HG03457 (cell line): Measurements from ENCODE around the gene C1QA.

Source experiments
- ATAC-seq: cut with Tn5 transposase; IDR thresholded peaks from one replicate; pipeline ENCODE4 v1.9.1; 2021; ENCODE audit warnings: moderate number of reproducible peaks; ENCODE audit not compliant: unreplicated experiment

C1QA gene, protein sequence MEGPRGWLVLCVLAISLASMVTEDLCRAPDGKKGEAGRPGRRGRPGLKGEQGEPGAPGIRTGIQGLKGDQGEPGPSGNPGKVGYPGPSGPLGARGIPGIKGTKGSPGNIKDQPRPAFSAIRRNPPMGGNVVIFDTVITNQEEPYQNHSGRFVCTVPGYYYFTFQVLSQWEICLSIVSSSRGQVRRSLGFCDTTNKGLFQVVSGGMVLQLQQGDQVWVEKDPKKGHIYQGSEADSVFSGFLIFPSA

DNA sequence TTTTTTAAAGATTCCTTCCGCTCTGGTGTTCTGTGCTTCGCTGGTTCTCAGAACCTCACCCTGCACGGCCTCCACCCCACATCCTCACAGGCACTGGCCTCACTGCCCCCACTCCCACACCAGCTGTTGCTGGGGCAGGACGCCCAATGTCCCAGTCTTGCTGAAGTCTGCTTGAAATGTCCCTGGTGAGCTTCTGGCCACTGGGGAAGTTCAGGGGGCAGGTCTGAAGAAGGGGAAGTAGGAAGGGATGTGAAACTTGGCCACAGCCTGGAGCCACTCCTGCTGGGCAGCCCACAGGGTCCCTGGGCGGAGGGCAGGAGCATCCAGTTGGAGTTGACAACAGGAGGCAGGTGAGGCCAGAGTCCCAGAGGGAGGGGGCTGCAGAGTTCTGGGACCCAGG is at the start of gene C1QA:
Gene C1QA, plus strand, starts transcription at position 276 of the 400 bp plus-strand sequence. CDS start 989 bp downstream, outside the sequence.
- no peak for ATAC-seq

DNA sequence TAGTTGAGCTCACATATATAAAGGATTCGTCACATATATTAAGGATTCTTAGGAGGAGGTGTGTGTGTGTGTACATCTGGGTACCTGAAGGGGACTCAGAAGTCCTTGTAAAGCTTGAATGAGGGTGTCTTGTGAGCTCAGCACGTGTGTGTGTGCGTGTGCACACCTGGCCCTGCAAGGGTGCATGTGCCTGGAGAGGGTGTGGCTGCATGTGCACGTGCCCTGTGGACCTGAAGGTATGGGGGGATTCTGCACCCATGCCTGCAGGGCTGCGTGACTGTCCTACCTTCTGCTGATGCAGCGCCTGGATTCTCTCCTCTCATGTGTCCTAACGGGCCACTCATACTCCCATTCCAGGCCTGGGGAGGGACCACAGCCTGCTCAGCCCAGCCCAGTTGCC is 49.2 kb upstream of the C1QA start:
- ATAC-seq, result no peak

DNA sequence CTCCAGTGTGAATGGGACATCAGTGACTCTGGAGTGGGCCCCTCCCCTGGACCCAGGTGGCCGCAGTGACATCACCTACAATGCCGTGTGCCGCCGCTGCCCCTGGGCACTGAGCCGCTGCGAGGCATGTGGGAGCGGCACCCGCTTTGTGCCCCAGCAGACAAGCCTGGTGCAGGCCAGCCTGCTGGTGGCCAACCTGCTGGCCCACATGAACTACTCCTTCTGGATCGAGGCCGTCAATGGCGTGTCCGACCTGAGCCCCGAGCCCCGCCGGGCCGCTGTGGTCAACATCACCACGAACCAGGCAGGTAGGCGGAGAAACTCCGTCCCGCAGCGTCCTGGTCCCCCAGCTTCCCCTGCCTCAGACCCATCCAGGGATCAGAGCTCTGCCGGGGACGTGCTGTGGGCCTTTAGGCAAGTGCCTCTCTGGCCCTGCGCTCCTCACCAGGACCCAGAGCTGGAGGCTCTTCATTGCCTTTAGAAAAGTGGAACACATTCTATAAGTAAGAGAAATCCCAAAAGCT is 47.5 kb upstream of the C1QA start:
- ATAC-seq, result no peak

DNA sequence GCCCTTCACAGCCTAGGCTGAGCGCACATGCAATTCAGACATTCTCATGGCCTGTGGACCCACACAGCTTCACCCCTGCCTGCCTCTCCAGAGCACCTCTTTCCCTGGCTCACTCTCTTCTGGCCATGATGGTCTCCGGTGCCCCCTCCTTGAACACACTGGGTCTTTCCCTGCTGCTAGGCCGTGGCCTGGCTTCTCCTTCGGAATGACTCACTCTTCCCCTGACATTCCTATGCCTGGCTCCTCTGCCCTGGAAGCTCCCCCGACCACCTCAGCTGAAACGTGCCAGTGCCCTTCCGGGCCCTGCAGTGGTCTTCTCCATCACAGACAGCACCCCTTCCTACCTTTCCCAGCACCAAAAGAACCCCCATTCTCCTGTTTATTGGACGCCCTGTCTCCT is 44.9 kb upstream of the C1QA start:
- no peak for ATAC-seq

DNA sequence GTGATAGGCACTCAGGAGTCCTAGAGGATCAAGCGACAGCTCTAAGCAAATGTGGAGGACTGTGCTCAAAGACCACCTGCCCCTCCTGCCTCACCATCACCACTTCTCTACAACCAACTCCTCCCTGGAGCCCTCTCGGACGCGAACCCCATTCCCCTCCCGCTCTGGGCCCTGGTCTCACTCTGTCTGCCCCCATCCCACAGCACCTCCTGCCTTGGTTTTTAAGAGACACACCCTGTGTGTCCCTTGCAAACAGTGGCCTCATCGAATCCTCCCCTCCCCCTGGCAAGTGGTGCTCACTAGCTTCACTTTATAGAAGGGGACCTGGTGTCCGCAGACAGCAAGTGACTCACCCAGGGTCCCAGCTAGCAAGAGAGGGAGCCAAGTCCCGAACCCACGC is 44.4 kb upstream of the C1QA start:
- no peak for ATAC-seq

DNA sequence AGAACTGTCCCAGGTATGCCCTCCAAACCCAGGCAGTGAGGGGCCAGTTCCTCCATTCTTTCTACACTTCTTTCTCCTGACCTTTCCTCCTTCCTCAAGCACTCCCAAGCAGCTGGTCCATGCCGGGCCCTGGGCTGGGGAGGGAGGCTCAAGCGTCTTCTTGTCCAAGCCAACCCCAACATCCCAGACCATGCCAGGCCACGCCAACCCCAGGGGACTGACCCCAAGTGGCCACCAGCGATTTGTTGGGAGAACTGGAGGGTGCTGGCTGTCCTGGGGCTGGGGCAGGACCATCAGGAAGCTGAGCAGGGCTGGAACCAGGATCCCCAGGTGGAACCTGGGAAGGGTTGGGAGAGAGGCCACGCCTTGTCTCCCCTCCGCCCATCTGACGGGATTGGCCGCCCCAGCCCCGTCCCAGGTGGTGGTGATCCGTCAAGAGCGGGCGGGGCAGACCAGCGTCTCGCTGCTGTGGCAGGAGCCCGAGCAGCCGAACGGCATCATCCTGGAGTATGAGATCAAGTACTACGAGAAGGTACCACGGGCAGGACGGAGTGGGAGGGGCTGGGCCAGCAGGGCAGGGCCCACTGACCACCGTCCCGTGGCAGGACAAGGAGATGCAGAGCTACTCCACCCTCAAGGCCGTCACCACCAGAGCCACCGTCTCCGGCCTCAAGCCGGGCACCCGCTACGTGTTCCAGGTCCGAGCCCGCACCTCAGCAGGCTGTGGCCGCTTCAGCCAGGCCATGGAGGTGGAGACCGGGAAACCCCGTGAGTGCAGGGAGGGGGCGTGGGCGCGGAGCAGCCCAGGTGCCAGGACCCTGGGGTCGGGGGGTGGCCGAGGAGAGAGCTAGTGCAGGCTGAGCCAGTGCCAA is 43.3 kb upstream of the C1QA start:
- no peak for ATAC-seq

DNA sequence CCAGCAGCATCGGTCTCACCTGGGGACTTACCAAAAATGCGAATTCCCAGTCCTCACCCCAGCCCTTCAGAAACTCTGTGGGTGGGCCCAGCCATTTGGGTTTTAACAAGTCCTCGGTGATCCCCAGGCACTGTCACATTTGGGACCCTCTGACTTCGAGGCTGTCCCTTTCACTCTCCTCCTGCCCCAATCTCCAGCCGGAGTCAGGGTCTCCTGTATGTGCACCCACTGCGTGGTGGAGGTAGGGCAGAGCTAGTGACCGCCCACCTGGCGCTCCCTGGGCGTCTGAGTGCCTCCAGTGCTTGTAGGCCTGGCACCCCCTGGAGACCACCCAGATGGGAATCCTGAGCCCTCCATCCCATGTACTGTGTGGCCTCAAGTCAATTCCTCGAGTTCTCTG is 42.0 kb upstream of the C1QA start:
- no peak for ATAC-seq

DNA sequence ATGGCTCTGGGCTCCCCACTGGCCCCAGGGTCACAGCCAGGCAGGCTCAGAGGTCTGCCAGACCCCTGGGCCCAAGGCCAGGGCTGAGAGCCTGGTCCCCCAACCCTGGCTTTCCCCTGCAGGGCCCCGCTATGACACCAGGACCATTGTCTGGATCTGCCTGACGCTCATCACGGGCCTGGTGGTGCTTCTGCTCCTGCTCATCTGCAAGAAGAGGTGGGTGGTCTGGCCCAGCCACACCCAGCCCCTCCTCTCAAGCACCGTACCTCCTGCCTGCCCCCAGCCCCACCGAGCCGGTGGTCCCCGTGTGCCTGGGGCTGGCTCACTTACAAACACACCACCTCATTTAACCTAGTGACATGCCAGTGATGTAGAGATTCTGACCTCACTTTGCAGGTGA is 41.3 kb upstream of the C1QA start:
- no peak for ATAC-seq

DNA sequence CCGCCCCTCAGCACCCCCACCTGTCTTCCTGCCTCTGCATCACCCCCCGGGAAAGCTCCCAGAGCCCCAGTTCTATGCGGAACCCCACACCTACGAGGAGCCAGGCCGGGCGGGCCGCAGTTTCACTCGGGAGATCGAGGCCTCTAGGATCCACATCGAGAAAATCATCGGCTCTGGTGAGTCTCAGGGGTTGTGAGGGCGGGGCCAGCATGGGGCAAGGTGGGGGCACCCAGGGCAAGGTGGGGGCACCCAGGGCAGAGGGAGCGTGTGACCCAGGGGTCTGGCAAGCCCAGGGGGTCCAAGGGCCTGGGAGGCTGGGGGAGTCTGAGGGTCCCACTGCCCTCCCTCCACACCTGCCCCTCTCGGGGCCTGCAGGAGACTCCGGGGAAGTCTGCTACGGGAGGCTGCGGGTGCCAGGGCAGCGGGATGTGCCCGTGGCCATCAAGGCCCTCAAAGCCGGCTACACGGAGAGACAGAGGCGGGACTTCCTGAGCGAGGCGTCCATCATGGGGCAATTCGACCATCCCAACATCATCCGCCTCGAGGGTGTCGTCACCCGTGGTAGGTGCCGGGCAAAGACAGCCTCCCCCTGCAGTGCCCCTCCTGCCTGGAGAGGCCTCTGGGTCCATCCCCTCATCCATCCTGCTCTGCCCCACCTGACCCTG is 39.0 kb upstream of the C1QA start:
- no peak for ATAC-seq

DNA sequence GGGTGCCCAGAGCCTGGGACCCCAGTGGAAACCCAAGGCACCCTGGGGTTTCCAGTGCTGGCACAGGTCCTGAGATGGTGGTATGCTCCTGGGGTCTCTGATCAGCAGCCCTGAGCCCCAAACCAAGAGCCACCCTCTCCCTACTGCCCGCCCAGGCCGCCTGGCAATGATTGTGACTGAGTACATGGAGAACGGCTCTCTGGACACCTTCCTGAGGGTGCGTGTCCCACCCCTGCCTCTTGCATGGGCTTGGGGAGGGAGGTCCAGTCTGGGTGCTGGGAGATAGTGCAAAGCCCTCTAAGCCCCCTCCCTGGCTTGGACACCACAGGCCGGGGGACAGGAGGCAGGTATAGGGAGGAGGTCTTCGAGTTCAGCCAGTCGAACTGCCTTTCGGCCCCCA is 38.4 kb upstream of the C1QA start:
- ATAC-seq, result no peak

DNA sequence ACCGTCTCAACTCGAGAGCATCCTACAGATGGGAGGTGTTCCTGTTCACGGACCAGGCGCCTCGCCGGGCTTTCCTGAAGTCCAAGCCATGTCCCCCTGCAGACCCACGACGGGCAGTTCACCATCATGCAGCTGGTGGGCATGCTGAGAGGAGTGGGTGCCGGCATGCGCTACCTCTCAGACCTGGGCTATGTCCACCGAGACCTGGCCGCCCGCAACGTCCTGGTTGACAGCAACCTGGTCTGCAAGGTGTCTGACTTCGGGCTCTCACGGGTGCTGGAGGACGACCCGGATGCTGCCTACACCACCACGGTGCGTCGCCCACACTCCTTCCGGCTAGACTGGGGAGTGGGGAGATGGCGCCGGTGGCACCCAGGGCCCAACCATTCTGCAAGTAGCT is 37.7 kb upstream of the C1QA start:
- no peak for ATAC-seq

DNA sequence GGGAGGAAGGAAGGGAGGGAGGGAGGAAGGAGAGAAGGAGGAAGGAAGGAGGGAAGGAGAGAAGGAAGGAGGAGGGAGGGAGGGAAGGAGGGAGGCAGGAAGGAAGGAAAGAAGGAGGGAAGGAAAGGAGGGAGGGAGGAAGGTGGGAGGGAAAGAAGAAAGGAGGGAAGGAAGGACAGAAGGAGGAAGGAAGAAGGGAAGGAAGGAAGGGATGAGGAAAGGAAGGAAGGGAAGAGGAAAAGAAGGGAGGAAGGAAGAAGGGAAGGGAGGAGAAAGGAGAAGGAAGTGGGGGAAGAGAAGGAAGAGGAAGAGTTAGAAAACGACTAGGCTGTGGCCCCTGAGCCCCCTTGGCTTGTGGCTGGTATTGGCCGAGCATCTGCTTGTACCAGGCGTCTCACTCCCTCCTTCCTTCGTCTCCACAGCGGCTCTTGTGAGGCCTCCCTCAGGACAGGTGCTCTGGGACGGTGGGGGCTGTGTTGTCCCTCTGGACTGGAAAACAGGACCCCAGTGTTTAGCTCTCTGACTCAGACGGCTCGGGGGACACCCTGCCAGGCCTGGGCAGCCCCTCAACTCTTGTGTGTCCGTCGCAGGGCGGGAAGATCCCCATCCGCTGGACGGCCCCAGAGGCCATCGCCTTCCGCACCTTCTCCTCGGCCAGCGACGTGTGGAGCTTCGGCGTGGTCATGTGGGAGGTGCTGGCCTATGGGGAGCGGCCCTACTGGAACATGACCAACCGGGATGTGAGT is 36.2 kb upstream of the C1QA start:
- ATAC-seq, result no peak

DNA sequence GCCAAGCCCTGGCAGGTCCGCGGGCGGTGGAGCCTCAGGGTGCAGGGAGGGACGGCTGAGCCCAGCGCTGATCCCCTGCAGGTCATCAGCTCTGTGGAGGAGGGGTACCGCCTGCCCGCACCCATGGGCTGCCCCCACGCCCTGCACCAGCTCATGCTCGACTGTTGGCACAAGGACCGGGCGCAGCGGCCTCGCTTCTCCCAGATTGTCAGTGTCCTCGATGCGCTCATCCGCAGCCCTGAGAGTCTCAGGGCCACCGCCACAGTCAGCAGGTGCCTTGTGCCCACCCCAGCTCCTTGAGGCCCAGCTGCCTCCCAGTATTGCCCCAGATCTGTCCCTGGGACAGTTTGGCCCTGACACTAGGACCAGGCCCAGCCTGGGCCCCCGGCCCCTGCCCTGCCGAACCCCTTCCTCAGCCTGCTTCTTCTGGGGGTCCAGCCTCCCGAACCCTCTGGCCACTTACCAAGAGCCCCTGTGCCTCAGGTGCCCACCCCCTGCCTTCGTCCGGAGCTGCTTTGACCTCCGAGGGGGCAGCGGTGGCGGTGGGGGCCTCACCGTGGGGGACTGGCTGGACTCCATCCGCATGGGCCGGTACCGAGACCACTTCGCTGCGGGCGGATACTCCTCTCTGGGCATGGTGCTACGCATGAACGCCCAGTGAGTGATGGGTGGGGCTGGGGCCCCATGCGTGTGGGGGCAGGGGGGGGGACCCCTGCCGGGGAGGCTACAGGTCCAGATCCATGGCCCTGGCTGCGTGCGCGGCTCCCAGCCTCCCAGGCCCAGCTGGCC is 35.4 kb upstream of the C1QA start:
- no peak for ATAC-seq

DNA sequence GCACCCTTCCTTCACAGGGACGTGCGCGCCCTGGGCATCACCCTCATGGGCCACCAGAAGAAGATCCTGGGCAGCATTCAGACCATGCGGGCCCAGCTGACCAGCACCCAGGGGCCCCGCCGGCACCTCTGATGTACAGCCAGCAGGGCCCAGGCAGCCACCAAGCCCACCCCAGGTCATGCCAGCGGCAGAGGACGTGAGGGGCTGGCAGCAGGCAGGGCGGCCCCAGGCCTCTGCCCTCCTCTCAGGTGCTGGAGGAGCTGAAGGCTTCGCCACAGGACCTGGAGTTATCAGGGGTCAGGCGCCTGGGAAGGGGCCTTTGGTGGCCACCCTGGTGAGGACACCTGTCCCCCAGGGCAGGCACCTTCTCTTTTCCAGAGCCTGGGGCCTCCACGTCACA is 34.8 kb upstream of the C1QA start:
- no peak for ATAC-seq

DNA sequence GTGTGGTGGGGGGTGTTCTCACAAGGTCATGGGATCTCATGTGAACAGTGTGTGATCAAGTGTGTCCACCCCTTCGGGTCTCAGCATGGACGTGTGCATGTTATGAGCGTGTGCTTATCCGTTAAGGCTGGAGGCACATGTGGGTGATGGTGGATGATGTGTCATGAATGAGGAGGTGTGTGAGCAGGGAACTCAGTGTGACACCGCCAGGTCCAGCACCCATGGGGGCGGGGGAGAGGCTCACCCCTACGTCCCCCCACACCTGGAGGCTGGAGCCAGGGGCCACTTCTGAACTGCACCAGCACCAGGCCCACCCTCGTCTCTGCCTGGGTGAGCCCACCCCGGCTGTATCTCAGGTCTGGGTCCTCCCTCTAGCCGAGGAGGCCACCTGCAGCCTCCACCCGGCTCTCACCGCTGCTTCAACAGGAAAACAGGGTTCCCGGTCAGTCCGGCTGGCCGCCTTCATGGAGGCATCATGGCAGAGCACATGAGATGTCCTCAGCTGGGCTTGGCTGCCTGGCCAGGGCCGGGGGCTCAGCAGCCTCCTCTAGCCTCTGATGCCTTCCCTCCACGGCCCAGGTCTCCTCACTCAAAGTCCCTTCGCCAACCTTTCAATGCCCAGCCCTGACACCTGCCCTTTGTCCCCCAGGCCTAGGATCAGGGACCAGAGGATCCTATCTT is 34.2 kb upstream of the C1QA start:
- ATAC-seq, result no peak

DNA sequence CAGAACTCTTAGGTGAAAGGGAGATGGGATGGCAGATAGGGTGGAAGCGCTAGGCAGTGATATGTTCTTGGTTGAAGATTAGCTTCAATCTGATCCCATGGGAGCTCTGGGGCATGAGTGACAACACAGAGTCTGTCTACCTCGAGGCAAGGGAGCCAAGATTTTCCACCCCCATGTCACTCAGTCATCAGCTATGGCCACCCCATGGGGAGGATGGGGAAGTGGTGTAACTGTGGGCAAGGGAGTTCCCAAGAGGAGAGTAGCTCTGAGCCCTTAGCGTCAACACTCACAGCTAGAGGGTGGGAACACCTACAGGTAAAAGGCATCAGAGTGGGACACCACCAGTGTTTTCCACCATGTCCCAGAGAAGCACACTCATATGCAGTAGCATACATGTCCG is 30.3 kb upstream of the C1QA start:
- ATAC-seq, result no peak

DNA sequence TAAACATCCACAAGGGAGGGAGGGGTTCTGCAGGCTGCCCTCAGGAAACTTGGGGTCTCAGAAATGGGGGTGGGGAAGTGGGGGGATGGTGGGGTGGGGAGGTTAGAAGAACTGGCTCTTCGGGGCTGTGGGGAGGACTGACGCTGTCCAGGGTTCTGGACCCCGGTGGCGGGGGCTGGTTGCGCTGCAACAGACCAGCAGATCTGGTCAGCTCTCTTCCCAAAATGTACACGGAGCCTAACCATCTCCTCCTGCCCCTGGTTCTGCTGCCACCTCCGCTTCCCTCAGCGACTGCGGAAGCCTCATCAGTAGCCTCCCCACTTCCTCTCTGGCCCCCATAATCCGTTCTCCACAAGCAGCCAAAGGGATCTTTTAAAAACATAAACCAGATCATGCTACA is 29.3 kb upstream of the C1QA start:
- ATAC-seq, result no peak

DNA sequence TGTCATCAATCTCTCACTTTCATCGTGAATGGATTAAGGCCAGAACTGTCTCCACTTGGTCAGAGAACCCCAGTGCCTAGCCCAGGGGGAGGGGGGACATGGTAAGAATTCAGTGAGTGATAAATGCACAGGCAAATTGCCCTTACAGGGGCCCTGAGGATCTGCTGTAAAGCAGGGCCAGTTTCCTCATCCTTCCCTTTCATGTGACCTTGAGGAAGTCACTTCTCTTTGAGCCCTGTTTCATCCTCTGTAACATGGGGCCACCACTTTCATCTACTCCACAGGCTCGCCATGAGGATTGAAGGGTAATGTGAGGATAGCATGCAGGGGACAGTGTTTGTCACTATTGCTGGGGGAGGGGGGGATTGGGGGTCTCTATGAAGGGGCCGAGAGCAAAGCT is 28.1 kb upstream of the C1QA start:
- no peak for ATAC-seq

DNA sequence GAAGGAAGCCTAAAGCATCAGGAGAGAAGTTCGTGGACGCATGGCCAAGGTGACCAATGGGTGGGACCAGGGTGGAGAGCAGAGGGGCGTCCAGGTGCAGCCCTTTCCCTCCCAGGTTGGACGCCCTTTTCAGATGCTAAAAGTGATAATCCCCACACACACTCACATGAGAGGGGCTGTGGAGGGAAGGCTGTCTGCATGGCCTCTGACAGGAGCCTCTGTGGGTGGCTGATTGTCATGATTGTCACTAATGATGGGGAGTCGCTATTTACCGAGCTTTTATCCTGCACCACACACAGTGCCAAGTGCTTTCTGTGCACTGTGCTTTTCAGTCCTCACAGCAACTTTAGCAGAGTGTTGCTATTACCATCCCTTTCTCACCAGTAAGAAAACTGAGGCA is 27.1 kb upstream of the C1QA start:
- ATAC-seq, result no peak

DNA sequence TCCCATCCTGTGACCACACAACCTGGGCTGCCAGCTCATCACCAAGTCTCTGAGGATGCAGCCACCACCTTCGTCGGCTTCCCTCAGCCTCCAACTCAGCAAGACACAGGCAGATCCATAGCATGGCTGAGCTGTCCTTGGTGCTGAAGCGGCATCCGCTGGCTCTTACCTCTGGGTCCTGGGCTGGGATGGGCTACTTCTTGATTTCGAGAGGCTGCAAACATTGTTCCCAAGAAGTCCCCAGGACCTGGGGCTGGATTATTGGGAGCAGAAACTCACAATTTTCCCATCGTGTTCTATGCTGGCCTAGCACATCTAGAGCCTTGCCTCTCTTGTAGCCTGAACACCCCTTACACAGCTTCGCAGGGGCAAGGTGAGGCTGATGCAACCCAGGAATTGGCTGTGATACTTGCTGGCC is 24.9 kb upstream of the C1QA start:
- no peak for ATAC-seq
